Right lobe of liver (tissue), 6 donors: ENCODE measurements around the gene RALBP1. TPM values are rescaled to one million over a fixed set of nuclear protein-coding genes. Genes with fewer than 3 reads are reported as not detected.

Source experiments
- ATAC-seq, 4 donors: fragments of 200-7000 bp; cut with Tn5 transposase; one replicate each; pipeline ENCODE4 v1.9.1; 2020; ENCODE audit warnings: mild to moderate bottlenecking in 4 of 4, moderate library complexity in 4 of 4
- DNase-seq, 3 donors: peaks; one replicate each; pipeline ENCODE4 v3.0.0-alpha.2; 2020
- H3K27ac ChIP-seq, 3 donors: fragments of 200-600 bp; one replicate each; pipeline ENCODE4 v1.8.0; 2022
- H3K27me3 ChIP-seq, 2 donors: fragments of 200-600 bp; one replicate each; pipeline ENCODE4 v1.8.0; 2022
- H3K36me3 ChIP-seq, 4 donors: fragments of 200-600 bp; sonication (generic) in 1 of 4; one replicate each; pipeline versions ENCODE4 v1.5.1 to v1.8.0; 2017 to 2022; ENCODE audit warnings: control low read depth in 1 of 4
- H3K4me1 ChIP-seq, 4 donors: fragments of 200-600 bp; sonication (generic) in 1 of 4; one replicate each; pipeline versions ENCODE4 v1.5.1 to v1.8.0; 2017 to 2022; ENCODE audit warnings: control low read depth in 1 of 4
- H3K4me3 ChIP-seq, 3 donors: fragments of 200-600 bp; one replicate each; pipeline ENCODE4 v1.8.0; 2022
- H3K9me3 ChIP-seq, 4 donors: fragments of 200-600 bp; sonication (generic) in 1 of 4; one replicate each; pipeline versions ENCODE4 v1.5.1 to v1.8.0; 2017 to 2022; ENCODE audit warnings: control low read depth in 1 of 4
- POLR2A ChIP-seq: fragments of 450-650 bp; IDR thresholded peaks from one replicate; pipeline ENCODE4 v1.6.1; 2017; ENCODE audit warnings: antibody characterized with exemption, mild to moderate bottlenecking
- WGBS: methylation state at CpG from one replicate; pipeline ENCODE4 v1.1.6; 2018; ENCODE audit warnings: low coverage, low lambda C conversion rate; ENCODE audit not compliant: insufficient coverage; ENCODE audit errors: missing lambda C conversion rate; 5-methylcytosine and 5-hydroxymethylcytosine counted together
- intact Hi-C, 2 donors: fragments of 100-400 bp; cut with DNase I; formaldehyde crosslinking; loops; one replicate each; pipeline versions ENCODE4 v1.11.2 to v1.14.1; 2022
- total RNA-seq, 6 experiments: library from RNA; depleted of rRNA in 2 of 6; stranded (reverse); fragments of >200 nt in 2 of 6; fragmentation: NEBNext Ultra II Directional in 3 of 6; extraction: Animal tissue kit (Norgen Biotek cat#: 25700) in 3 of 6; gene quantifications; one replicate each; pipeline versions ENCODE4 v1.1.0 to v1.2.4, GENCODE V29; 2016 to 2023
- TF ChIP-seq, protein P1 (sequence below), 4 donors: fragments of 200-600 bp in 3 of 4; fragments of 450-650 bp in 1 of 4; IDR thresholded peaks; one replicate each; pipeline versions ENCODE4 v1.5.1 to v1.8.0; 2016 to 2022; ENCODE audit warnings: antibody characterized with exemption in 4 of 4, mild to moderate bottlenecking in 2 of 4
- donor health status: DM: no; HTN: yes; CAD: no.
- donor health status: DM: no; HTN: no; CAD: no.
- donor health status: DM: no; HTN: no; CAD: no.
- donor health status: DM: no; HTN: yes; CAD: no.
- donor health status: DM: no; HTN: yes; CAD: no.

RALBP1 gene
- total RNA-seq, 6 experiments from 2014 or later: 16.3 to 35.9 (median 21.5) TPM

DNA sequence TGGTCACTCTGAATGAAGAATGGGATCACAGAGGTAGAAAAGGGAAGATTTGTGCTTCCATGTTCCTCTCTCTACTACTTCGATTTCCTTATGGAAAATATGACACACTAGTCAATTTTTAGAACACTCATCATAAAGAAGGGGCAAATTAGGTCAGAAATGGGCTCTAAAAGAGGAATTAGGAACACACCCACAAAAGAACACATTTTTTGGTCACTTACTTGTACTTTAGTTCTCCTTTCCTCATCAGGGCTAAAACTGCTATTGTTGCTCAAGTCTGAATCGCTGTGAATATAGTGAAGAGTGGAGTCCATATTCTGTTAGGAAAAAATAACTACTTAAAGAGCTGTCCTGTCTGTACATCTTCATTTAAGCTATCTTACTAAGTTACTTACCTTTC is 86.4 kb downstream of the RALBP1 start:
- Histone ChIP-seq H3K36me3 (peaks cover 0 to 20% (median under 1%) of the 10 kb centered on the region in 4 donors), H3K27ac (no peak overlapping the region), H3K9me3 (no peaks in the 10 kb centered on the region), H3K27me3 (no peaks in the 10 kb centered on the region), H3K4me1 (peaks cover 0 to 27% (median 6%) of the 10 kb centered on the region in 4 donors), H3K4me3 (no peak overlapping the region)
- ATAC-seq (peak in 2 of 4 donors; percentile 4 to 10), DNase-seq (no peak)
- TF ChIP-seq, protein P1, sequence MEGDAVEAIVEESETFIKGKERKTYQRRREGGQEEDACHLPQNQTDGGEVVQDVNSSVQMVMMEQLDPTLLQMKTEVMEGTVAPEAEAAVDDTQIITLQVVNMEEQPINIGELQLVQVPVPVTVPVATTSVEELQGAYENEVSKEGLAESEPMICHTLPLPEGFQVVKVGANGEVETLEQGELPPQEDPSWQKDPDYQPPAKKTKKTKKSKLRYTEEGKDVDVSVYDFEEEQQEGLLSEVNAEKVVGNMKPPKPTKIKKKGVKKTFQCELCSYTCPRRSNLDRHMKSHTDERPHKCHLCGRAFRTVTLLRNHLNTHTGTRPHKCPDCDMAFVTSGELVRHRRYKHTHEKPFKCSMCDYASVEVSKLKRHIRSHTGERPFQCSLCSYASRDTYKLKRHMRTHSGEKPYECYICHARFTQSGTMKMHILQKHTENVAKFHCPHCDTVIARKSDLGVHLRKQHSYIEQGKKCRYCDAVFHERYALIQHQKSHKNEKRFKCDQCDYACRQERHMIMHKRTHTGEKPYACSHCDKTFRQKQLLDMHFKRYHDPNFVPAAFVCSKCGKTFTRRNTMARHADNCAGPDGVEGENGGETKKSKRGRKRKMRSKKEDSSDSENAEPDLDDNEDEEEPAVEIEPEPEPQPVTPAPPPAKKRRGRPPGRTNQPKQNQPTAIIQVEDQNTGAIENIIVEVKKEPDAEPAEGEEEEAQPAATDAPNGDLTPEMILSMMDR (IDR thresholded peaks at IDR 0.05): no peak
- TF ChIP-seq POLR2A: no peak
- intact Hi-C loops: no loop called here
- WGBS: 75% methylated on average over 2 of the region's 2 CpGs

DNA sequence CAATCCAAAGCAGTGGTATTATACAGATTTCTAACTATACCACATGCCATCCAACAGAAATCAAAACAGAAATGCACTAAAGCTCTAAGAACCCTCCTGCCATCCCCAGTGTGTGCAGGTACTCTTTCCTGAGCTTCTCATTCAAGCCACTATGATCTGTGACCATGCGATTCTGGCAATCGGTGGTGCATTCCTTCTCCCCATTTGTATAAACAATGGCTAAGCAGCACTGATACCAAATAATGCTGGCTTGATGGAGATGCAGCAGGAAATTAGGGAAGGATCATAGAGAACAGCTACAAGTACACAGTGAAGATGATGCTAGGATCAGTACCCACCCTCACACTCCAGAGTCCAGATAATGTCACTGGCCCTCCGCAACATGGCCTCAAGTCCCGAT is 87.3 kb downstream of the RALBP1 start:
- Histone ChIP-seq H3K27ac (no peak overlapping the region), H3K27me3 (no peaks in the 10 kb centered on the region), H3K4me3 (no peak overlapping the region), H3K9me3 (no peaks in the 10 kb centered on the region), H3K36me3 (peaks cover 0 to 20% (median 0%) of the 10 kb centered on the region in 4 donors), H3K4me1 (peaks cover 0 to 20% (median 6%) of the 10 kb centered on the region in 4 donors)
- no peak for DNase-seq
- TF ChIP-seq, protein P1 (IDR thresholded peaks at IDR 0.05): no peak
- no peak for TF ChIP-seq POLR2A
- intact Hi-C loops: no loop called here
- ATAC-seq: no peak
- WGBS: 92% methylated on average over 4 of the region's 4 CpGs

DNA sequence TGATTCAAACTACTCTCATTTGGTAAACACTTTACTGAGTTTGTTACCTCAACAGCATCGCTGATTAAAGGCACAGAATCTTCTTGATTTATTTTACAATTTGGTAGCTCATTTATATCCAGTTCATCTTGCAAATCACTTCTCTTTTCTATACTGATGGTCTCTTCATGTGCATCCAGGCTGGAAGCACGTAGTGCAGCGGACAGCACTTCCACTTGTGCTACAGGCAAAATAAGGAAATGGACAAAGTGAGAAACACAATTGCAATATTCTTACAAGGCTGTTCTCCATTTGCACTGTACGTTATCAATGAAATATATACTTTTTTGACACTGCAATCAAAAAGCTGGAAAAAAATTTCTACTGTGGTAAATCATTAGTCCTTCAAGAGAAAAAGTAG is 88.0 kb downstream of the RALBP1 start:
- 88% methylated on average over 4 of the region's 4 CpGs for WGBS
- H3K36me3 ChIP-seq: peaks cover 0 to 20% (median 0%) of the 10 kb centered on the region in 4 donors
- no peaks in the 10 kb centered on the region for H3K27me3 ChIP-seq
- peaks cover 0 to 13% (median 4%) of the 10 kb centered on the region in 4 donors for H3K4me1 ChIP-seq
- no peak overlapping the region for H3K4me3 ChIP-seq
- DNase-seq (no peak), ATAC-seq (peak in 2 of 4 donors; percentile 9 to 28)
- intact Hi-C loops: no loop called here
- H3K27ac ChIP-seq: no peak overlapping the region
- no peak for TF ChIP-seq POLR2A
- TF ChIP-seq, protein P1 (IDR thresholded peaks at IDR 0.05): no peak
- no peaks in the 10 kb centered on the region for H3K9me3 ChIP-seq

DNA sequence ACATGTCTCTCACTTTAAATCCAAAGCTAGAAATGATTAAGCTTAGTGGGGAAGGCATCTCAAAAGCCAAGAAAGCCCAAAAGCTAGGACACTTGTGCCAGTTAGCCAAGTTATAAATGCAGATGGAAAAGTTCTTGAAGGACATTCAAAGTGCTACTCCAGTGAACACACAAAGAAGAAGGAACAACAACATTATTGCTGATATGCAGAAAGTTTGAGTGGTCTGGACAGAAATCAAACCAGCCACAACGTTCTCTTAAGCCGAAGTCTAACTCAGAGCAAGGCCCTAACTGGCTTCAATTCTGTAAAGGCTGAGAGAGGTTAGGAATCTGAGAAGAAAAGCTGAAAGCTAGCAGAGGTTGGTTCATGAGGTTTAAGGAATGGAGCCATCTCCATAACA is 90.1 kb downstream of the RALBP1 start:
- TF ChIP-seq, protein P1 (IDR thresholded peaks at IDR 0.05): no peak
- no peak for TF ChIP-seq POLR2A
- intact Hi-C loops: no loop called here
- 88% methylated on average over 2 of the region's 2 CpGs for WGBS
- ATAC-seq (peak in 1 of 4 donors; percentile 47), DNase-seq (no peak)
- Histone ChIP-seq H3K36me3 (peaks cover 0 to 25% (median 0%) of the 10 kb centered on the region in 4 donors), H3K27ac (no peak overlapping the region), H3K4me1 (no peaks in the 10 kb centered on the region), H3K27me3 (no peaks in the 10 kb centered on the region), H3K4me3 (no peak overlapping the region), H3K9me3 (no peaks in the 10 kb centered on the region)

DNA sequence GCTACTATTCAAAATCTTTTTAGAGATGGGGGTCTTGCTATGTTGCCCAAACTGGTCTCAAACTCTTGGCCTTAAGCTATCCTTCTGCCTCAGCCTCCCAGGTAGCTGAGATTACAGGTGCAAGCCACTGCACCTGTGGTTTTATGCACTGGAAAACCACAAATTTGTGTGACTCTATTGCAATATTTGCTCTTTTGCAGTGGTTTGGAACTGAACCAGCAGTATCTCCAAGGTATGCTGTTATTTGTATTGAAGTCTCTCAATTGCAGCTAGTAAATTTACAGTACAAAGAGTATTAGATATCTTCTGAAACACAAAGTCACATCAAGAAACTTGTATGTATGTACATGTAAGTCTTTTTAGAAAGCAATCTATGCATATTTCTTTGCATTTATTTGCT is 92.9 kb downstream of the RALBP1 start:
- TF ChIP-seq POLR2A: no peak
- TF ChIP-seq, protein P1 (IDR thresholded peaks at IDR 0.05): no peak
- peaks cover 0 to 8% (median 0%) of the 10 kb centered on the region in 4 donors for H3K36me3 ChIP-seq

More for the DNA sequence above, 92.9 kb downstream of the RALBP1 start:
- Histone ChIP-seq H3K4me3 (no peak overlapping the region), H3K27ac (no peak overlapping the region), H3K4me1 (no peaks in the 10 kb centered on the region), H3K9me3 (no peaks in the 10 kb centered on the region), H3K27me3 (no peaks in the 10 kb centered on the region)
- intact Hi-C loops: no loop called here
- no peak for DNase-seq
- peak in 1 of 4 donors; percentile 10 for ATAC-seq
